Osteocyte (in vitro differentiated cells): Measurements from ENCODE around the gene MYO3B. TPM values are rescaled to one million over a fixed set of nuclear protein-coding genes. Genes with fewer than 3 reads are reported as not detected.

Source experiments
- DNase-seq: peaks from one replicate; pipeline ENCODE4 v3.0.0; 2021; ENCODE audit warnings: mixed read lengths; ENCODE audit not compliant: unreplicated experiment; ENCODE audit errors: extremely low spot score
- H3K27ac Mint-ChIP-seq: one replicate; pipeline ENCODE4 v1.8.0; 2021; ENCODE audit warnings: mild to moderate bottlenecking, mixed read lengths; ENCODE audit not compliant: unreplicated experiment
- H3K27me3 Mint-ChIP-seq: one replicate; pipeline ENCODE4 v1.8.0; 2021; ENCODE audit warnings: mixed read lengths; ENCODE audit not compliant: unreplicated experiment
- H3K36me3 Mint-ChIP-seq: one replicate; pipeline ENCODE4 v1.8.0; 2021; ENCODE audit warnings: mixed read lengths; ENCODE audit not compliant: unreplicated experiment
- H3K4me1 Mint-ChIP-seq: one replicate; pipeline ENCODE4 v1.8.0; 2021; ENCODE audit warnings: mixed read lengths; ENCODE audit not compliant: unreplicated experiment
- H3K4me3 Mint-ChIP-seq: one replicate; pipeline ENCODE4 v1.8.0; 2021; ENCODE audit warnings: mild to moderate bottlenecking, moderate library complexity, mixed read lengths; ENCODE audit not compliant: unreplicated experiment
- H3K9me3 Mint-ChIP-seq: one replicate; pipeline ENCODE4 v1.8.0; 2021; ENCODE audit warnings: mixed read lengths; ENCODE audit not compliant: unreplicated experiment
- total RNA-seq: library from RNA; stranded (reverse); gene quantifications from 2 replicates; pipeline ENCODE4 v1.2.1, GENCODE V29; 2021
- TF ChIP-seq, protein P1 (sequence below): fragments of 200-600 bp; sonication (generic); IDR thresholded peaks from 2 replicates; pipeline ENCODE4 v1.5.0; 2021; ENCODE audit warnings: antibody characterized with exemption, mild to moderate bottlenecking, moderate library complexity

Gene MYO3B
- total RNA-seq, 1 donor from 2014 or later = not detected

DNA sequence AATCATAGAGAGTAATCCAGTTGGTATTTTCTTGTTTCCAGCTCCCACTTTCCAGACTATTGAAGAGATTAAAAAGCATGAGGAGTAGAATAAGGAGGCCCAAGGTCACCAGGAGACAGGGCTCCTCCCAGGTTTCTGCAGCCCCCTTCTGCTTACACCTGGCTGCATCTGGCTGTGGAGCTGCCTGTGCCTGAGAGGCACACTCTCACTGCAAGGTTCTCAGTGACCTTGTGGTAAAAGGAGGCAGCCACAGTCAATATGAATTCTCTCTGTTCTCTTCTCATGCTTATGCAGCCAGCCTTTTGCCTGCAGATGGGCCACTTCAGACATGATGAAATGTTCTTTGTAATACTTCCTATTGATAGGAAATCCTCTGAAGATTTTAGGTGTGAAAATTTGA lies 233.7 kb downstream of the MYO3B start:
- no peak overlapping the region for H3K27ac Mint-ChIP-seq
- TF ChIP-seq, protein P1, sequence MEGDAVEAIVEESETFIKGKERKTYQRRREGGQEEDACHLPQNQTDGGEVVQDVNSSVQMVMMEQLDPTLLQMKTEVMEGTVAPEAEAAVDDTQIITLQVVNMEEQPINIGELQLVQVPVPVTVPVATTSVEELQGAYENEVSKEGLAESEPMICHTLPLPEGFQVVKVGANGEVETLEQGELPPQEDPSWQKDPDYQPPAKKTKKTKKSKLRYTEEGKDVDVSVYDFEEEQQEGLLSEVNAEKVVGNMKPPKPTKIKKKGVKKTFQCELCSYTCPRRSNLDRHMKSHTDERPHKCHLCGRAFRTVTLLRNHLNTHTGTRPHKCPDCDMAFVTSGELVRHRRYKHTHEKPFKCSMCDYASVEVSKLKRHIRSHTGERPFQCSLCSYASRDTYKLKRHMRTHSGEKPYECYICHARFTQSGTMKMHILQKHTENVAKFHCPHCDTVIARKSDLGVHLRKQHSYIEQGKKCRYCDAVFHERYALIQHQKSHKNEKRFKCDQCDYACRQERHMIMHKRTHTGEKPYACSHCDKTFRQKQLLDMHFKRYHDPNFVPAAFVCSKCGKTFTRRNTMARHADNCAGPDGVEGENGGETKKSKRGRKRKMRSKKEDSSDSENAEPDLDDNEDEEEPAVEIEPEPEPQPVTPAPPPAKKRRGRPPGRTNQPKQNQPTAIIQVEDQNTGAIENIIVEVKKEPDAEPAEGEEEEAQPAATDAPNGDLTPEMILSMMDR = no peak
- no peak overlapping the region for H3K4me3 Mint-ChIP-seq
- no peaks in the 10 kb centered on the region for H3K9me3 Mint-ChIP-seq
- H3K27me3 Mint-ChIP-seq = peaks cover 63% of the 10 kb centered on the region
- no peak for DNase-seq
- no peaks in the 10 kb centered on the region for H3K36me3 Mint-ChIP-seq
- peaks cover 3% of the 10 kb centered on the region for H3K4me1 Mint-ChIP-seq

DNA sequence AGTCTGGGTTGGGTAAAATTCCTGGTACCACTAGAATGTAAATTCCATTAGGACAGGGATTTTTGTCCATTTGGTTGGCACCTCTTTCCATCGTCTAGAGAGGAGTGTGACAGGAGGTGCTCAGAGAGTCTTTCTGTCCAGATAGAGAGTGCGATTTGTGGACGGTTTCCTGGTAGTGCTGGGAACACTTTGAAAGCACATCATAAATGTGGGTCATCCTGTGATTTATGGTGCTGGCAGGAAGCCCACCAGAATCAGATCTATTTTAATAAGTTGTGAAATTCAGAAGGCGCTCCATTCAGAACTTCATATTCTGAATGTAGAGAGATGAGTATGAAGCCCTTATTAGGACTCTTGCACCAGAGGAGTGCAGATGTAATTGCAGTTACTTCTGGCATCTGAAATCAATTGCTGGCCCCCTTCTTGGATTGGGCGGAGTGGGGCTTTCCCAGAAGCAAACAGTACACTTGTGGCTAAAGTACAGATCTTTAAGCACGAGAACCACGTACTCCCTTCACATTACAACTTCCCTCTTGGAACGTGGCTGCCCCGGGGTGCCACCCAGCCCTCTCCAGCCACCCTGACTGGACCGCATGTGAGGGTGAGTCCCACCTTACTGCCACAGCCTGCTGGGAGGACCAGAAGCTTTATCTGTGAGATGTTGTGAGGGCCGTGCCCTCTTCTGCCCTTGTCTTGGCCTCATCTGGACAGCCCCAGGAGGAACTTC lies 243.2 kb downstream of the MYO3B start:
- Mint-ChIP-seq H3K27me3 (peaks cover 31% of the 10 kb centered on the region), H3K4me1 (no peaks in the 10 kb centered on the region), H3K36me3 (no peaks in the 10 kb centered on the region), H3K27ac (no peak overlapping the region), H3K9me3 (no peaks in the 10 kb centered on the region), H3K4me3 (no peak overlapping the region)
- DNase-seq = no peak
- TF ChIP-seq, protein P1 = no peak

DNA sequence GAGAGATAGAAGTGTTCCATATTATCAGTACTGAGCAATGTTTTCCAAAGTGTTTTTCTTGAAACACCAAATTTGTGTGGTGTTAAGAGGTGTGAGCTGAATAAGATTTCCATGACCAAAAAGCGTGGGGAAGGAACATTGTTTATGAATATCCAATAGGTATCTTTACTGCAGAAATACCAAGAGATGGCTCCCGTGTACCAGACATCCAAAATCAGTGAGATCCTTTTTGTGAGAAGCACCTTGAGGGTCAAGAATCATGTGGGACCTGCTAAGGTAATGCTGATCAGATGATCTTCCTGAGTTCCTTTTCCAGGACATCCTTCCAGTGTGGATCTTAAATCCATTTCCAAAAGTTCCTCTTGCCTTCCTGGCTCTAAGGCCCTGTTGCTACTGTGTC lies 246.0 kb downstream of the MYO3B start:
- no peak overlapping the region for H3K4me3 Mint-ChIP-seq
- H3K27ac Mint-ChIP-seq = no peak overlapping the region
- no peaks in the 10 kb centered on the region for H3K9me3 Mint-ChIP-seq
- TF ChIP-seq, protein P1 = no peak
- H3K36me3 Mint-ChIP-seq = no peaks in the 10 kb centered on the region
- DNase-seq = no peak
- H3K4me1 Mint-ChIP-seq = no peaks in the 10 kb centered on the region
- peaks cover 34% of the 10 kb centered on the region for H3K27me3 Mint-ChIP-seq

DNA sequence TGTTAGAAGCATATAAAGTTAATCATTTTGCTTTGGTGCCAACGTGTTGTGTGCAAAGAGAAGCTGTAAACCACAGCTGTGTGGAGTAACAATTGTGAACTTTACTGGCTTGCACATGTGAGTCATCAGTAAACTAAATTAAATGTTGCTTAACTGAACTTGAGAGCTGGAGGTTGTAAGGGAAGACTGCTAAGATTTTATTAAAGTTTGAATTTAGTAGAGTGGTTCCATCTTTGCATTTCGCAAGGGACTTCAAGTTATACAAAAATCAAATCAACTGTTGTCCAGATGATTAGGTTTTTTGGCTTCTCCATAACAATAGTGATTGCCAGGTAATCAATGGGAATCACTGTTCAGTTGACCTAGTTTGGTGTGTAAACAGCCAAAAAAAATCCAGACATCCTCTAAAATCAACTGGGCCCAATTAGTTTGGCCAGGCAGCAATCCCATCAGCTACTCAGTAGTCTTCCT lies 247.4 kb downstream of the MYO3B start:
- H3K27me3 Mint-ChIP-seq = peaks cover 36% of the 10 kb centered on the region
- no peaks in the 10 kb centered on the region for H3K4me1 Mint-ChIP-seq
- no peaks in the 10 kb centered on the region for H3K9me3 Mint-ChIP-seq
- no peak overlapping the region for H3K27ac Mint-ChIP-seq
- no peak for DNase-seq
- H3K4me3 Mint-ChIP-seq = no peak overlapping the region
- no peaks in the 10 kb centered on the region for H3K36me3 Mint-ChIP-seq
- TF ChIP-seq, protein P1 = no peak

DNA sequence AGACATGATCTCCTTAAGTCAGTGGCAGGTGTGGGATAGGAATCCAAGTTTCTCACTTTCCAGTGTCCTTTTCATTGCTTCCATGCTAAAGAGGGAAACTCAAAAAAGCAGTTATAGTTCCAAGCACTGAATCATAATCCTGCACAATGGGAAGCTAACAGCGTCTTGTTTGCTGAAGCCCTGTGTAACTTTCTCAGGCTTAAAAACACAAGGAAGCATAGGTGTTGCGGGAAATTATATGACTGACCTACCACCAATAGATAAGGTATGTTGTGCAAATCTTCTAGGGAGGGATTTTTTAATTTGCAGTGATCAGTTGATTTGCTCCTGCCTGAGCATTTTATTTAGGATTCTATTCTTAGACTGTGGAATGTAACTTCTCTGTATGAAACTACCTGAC lies 250.9 kb downstream of the MYO3B start:
- H3K36me3 Mint-ChIP-seq = no peaks in the 10 kb centered on the region
- no peaks in the 10 kb centered on the region for H3K4me1 Mint-ChIP-seq
- peaks cover 23% of the 10 kb centered on the region for H3K27me3 Mint-ChIP-seq
- no peak overlapping the region for H3K27ac Mint-ChIP-seq
- no peak for DNase-seq
- no peak overlapping the region for H3K4me3 Mint-ChIP-seq
- H3K9me3 Mint-ChIP-seq = no peaks in the 10 kb centered on the region
- TF ChIP-seq, protein P1 = no peak
